Skeletal muscle satellite cell (primary cell): ENCODE measurements around the gene OXCT1.
"Not testable (repeated sequence)": the region's sequence is repeated elsewhere in the genome, so short reads cannot be mapped to it uniquely, and the experiment has no call there.

Experiments
- H3K27me3 ChIP-seq: 2 replicates; pipeline ENCODE4 v1.7.0; 2013; ENCODE audit warnings: low read length; ENCODE audit not compliant: control insufficient read depth, insufficient read depth
- H3K36me3 ChIP-seq: 2 replicates; pipeline ENCODE4 v1.7.0; 2013; ENCODE audit warnings: mild to moderate bottlenecking, control low read depth, low read length; ENCODE audit not compliant: insufficient read depth
- H3K4me1 ChIP-seq: 2 replicates; pipeline ENCODE4 v1.7.0; 2013; ENCODE audit warnings: low read length; ENCODE audit not compliant: control insufficient read depth, insufficient read depth
- H3K4me2 ChIP-seq: 2 replicates; pipeline ENCODE4 v1.7.0; 2013; ENCODE audit warnings: mild to moderate bottlenecking, low read length
- H3K4me3 ChIP-seq: 2 replicates; pipeline ENCODE4 v1.7.0; 2013; ENCODE audit warnings: low read length
- H3K9ac ChIP-seq: 2 replicates; pipeline ENCODE4 v1.7.0; 2013; ENCODE audit warnings: mild to moderate bottlenecking, low read depth, low read length, moderate library complexity
- H3K9me3 ChIP-seq: replicated peaks from 2 replicates; pipeline ENCODE4 v1.7.0; 2013; ENCODE audit warnings: mild to moderate bottlenecking, control low read depth, low read length

The OXCT1 gene

DNA sequence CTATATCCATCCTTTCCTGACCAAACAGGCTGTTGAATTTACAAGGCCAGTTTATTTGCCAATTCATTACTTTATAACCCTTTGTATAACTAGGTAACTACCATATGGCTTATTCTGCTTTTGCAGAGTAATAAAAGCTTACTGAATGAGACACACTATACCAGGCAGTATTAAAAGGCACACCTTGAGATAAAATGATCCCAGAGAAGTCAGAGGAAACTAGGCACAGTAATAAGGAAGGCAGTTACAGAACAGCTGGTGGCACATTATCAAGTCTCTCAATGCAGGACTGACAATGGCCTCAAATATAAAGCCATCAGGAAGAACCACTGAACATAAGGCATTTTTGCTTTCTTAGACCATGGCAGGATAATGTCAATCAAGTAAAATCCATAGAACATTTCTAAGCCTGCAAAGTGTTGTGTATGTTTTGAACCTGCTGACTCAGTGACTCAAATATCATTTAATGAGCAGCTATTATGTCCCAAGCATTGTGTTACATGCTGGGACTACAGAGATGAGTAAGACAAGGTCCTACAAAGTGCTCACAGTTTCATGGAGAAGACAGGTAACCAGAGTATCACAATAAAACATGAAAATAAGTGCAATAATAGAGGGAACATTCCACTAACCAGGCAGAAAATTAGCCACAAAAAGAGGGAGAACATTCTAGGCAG is 52.5 kb downstream of the OXCT1 start:
- Histone ChIP-seq H3K36me3 (no peaks in the 10 kb centered on the region), H3K4me2 (no peak overlapping the region), H3K4me1 (peaks cover 6% of the 10 kb centered on the region), H3K9ac (no peak overlapping the region), H3K9me3 (no peaks in the 10 kb centered on the region), H3K27me3 (no peaks in the 10 kb centered on the region), H3K4me3 (no peak overlapping the region)

DNA sequence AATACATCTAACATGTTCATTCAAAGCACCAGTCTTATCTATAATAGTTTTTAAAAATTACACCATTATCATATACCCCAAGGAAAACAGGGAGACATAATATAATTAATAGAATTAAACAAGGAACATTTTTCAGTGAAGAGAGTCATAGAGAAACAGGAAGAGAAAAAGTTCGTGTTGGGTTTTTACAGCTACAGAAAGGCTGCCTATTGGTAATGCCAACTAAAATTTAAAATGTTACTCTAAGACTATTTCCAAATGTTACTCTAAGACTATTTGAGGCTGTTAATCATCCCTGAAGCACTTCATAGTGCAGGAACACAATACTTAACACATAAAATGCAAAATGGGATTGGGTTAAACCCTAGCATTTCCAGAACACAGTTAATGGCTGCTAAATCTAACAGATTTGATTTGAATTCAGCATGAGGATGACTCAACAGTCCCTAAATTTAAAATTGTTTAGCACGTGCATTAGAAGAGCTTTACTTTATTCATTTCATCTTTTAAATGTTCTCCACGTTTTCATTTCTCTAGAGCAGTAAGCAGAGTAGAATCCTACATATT is 54.5 kb downstream of the OXCT1 start:
- Histone ChIP-seq H3K9me3 (no peaks in the 10 kb centered on the region), H3K9ac (no peak overlapping the region), H3K4me1 (peaks cover 6% of the 10 kb centered on the region), H3K27me3 (no peaks in the 10 kb centered on the region), H3K4me2 (no peak overlapping the region), H3K4me3 (no peak overlapping the region), H3K36me3 (no peaks in the 10 kb centered on the region)

DNA sequence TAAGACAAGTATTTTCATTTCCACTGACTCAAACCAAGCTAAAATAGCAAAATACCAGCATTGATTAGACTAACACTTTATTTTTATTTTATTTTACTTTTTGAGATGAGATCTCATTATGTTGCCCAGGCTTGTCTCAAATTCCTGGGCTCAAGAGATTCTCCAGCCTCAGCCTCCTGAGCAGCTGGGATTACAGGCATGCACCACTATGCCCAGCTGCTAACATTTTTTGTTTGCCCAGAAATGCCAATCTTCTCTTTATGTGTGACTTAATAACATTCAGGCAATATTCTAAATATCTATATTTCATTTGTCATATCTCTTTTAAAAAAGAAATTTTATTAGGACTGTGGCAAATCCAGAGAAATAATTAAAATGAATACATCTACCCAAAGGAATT is 55.0 kb downstream of the OXCT1 start:
- H3K27me3 ChIP-seq: no peaks in the 10 kb centered on the region
- H3K4me1 ChIP-seq: peaks cover 6% of the 10 kb centered on the region
- H3K9me3 ChIP-seq: no peaks in the 10 kb centered on the region
- H3K4me3 ChIP-seq: no peak overlapping the region
- no peak overlapping the region for H3K4me2 ChIP-seq
- H3K36me3 ChIP-seq: no peaks in the 10 kb centered on the region
- H3K9ac ChIP-seq: no peak overlapping the region

DNA sequence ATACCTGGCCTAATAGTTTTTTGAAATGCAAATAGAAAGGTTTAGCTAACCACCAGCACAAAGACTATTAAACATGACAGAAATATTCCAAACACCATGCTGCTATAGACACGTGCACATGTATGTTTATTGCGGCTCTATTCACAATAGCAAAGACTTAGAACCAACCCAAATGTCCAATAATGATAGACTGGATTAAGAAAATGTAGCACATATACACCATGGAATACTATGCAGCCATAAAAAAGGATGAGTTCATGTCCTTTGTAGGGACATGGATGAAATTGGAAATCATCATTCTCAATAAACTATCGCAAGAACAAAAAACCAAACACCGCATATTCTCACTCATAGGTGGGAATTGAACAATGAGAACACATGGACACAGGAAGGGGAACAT is 55.9 kb downstream of the OXCT1 start:
- not testable (repeated sequence) for H3K36me3 ChIP-seq

DNA sequence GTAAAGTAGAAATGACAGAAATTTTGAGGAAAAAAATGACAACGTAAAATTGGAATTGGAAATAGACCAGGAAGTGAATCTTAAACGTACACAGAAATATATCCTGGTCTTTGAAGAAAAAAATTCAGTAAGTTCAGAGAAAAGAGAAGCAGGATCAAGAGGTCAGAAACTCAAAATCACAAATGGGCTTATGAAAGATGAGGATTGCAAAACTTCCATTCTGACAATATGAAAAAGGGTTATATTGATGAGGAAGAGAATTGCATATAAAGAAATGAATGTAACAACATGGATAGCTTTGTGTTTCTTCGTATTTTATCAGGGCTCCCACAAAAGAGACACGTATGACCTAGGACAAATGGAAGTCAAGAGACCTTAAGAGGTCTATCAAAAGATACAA is 58.1 kb downstream of the OXCT1 start:
- Histone ChIP-seq H3K9ac (no peak overlapping the region), H3K36me3 (no peaks in the 10 kb centered on the region), H3K4me1 (peaks cover 6% of the 10 kb centered on the region), H3K9me3 (no peaks in the 10 kb centered on the region), H3K27me3 (no peaks in the 10 kb centered on the region), H3K4me2 (no peak overlapping the region), H3K4me3 (no peak overlapping the region)

More for the DNA sequence above, 55.9 kb downstream of the OXCT1 start:
- H3K27me3 ChIP-seq, H3K9ac ChIP-seq, H3K4me3 ChIP-seq, H3K4me1 ChIP-seq, H3K4me2 ChIP-seq, H3K9me3 ChIP-seq: not testable (repeated sequence)

DNA sequence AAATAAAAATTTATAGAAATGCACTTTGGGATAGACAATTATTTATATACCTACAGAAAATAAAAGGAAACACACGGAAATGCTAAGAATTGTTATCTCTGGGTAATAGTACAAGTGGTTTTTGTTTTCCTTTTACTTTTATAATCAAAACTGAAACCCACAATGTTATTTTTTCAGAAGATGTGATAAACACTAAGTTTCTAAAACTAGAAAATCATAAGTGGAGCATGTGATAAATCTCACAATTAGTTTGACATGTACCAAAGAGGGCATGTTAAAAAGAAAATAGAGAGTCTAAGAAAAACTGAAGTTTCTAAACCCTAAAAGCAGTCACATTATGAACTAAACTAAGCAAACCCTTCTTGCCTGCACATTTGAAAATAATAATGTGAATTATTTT is 61.1 kb downstream of the OXCT1 start:
- Histone ChIP-seq H3K4me2 (no peak overlapping the region), H3K4me1 (no peaks in the 10 kb centered on the region), H3K9ac (no peak overlapping the region), H3K9me3 (no peaks in the 10 kb centered on the region), H3K27me3 (no peaks in the 10 kb centered on the region), H3K4me3 (no peak overlapping the region), H3K36me3 (no peaks in the 10 kb centered on the region)

DNA sequence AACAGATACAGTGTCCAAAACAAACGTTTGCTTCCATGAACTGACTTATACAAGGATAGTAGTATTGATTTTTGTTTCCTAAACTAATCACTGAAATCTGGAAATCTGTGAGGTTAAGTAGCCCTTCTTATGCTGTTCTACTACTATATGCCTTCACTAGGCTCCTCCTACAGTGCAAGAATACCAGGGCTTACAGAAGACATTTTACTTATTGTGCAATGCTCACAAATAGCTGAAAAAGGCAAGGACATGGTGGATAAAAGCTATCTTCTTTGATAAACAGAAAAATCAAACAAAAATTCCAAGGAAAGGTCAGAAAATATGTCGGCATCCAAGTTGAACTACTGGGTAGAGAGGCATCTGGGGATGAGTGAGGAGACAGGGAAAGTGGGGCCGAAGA is 61.9 kb downstream of the OXCT1 start:
- H3K27me3 ChIP-seq: no peaks in the 10 kb centered on the region
- no peak overlapping the region for H3K9ac ChIP-seq
- H3K9me3 ChIP-seq: no peaks in the 10 kb centered on the region
- H3K4me1 ChIP-seq: no peaks in the 10 kb centered on the region
- no peaks in the 10 kb centered on the region for H3K36me3 ChIP-seq
- no peak overlapping the region for H3K4me2 ChIP-seq
- H3K4me3 ChIP-seq: no peak overlapping the region

DNA sequence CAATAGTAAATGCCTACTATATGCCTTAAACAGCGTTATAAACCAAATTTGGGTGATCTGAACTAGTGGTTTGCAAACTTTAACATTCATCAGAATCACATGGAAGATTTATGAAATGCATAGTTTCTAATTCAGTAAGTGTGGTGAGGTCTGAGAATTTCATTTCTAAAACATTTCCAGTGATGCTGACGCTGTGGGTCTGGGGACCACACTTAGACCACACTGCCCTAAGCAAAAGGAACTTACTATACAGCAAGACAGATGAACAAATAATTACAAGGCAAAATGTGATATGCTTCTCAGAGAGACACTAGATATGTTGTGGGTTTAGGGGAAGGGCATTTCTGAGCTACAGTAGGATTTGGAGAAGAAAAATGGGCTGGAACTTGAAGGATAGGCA is 72.6 kb downstream of the OXCT1 start:
- H3K4me1 ChIP-seq: peaks cover 35% of the 10 kb centered on the region
- H3K27me3 ChIP-seq: no peaks in the 10 kb centered on the region
- H3K4me3 ChIP-seq: no peak overlapping the region
- no peaks in the 10 kb centered on the region for H3K9me3 ChIP-seq
- no peak overlapping the region for H3K4me2 ChIP-seq
- peaks cover 7% of the 10 kb centered on the region for H3K36me3 ChIP-seq
- H3K9ac ChIP-seq: no peak overlapping the region

DNA sequence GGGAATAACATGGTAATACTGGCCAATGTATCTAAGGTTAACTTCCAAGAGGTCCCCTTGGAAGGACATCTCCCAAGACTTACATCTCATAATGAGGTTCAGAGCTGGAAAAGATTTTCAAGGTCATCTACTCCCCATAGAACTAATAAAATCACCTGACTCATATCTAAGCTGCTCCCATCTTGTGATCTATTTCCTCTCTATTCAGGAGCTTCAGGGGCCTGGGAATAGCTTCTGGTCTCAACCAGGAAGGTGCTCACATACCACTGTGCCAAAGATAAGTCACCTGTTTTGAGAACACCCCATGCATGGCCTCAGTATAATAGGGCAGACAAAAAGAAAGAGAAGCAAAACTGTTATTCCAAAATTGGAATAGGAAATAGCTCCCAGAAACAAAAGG is 74.2 kb downstream of the OXCT1 start:
- Histone ChIP-seq H3K4me2 (peak overlapping the region; percentile 19), H3K4me1 (peaks cover 40% of the 10 kb centered on the region), H3K36me3 (peaks cover 7% of the 10 kb centered on the region), H3K4me3 (no peak overlapping the region), H3K27me3 (no peaks in the 10 kb centered on the region), H3K9ac (no peak overlapping the region), H3K9me3 (no peaks in the 10 kb centered on the region)

DNA sequence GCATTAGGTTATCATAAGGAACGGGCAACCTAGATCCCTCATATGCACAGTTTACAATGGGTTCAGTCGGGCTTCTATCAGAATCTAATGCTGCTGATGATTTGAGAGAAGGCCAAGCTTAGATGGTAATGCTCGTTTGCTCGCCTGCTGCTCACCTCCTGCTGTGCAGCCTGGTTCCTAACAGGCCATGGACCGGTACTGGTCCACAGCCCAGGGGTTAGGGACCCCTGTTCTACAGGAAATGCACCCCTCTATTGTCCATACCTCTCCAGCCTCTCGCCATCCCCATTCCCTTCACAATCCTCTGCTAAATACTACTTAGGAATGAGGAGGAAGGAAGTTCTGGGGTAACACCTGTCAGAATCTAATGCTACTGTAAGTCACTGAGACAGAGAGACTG is 75.1 kb downstream of the OXCT1 start:
- Histone ChIP-seq H3K27me3 (no peaks in the 10 kb centered on the region), H3K36me3 (peaks cover 7% of the 10 kb centered on the region), H3K9ac (no peak overlapping the region), H3K4me2 (peak overlapping the region; percentile 61), H3K4me3 (peak overlapping the region; percentile 27), H3K9me3 (no peaks in the 10 kb centered on the region), H3K4me1 (peaks cover 50% of the 10 kb centered on the region)

DNA sequence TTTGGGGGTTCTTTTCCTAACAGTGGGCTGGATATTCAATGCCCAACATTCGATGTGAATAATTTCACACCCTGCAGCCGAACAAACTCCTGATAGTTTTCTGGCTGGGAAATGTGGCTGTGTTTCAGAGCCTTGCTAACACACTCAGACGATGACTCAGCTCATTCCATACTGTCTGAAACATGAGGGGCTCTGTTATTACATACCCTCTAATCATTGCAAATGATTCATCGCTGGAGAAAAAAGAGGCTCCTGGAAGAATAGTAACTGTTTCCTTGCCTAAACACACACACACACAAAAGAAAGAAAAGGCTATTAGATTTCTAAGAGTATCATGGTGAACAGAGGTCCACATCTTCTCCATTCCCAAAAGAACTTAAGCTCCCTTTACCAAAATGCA is 75.8 kb downstream of the OXCT1 start:
- H3K4me1 ChIP-seq: peaks cover 56% of the 10 kb centered on the region
- peak overlapping the region; percentile 70 for H3K4me2 ChIP-seq
- no peaks in the 10 kb centered on the region for H3K27me3 ChIP-seq
- no peaks in the 10 kb centered on the region for H3K9me3 ChIP-seq
- H3K4me3 ChIP-seq: peak overlapping the region; percentile 35
- peaks cover 2% of the 10 kb centered on the region for H3K36me3 ChIP-seq
- H3K9ac ChIP-seq: peak overlapping the region; percentile 51

DNA sequence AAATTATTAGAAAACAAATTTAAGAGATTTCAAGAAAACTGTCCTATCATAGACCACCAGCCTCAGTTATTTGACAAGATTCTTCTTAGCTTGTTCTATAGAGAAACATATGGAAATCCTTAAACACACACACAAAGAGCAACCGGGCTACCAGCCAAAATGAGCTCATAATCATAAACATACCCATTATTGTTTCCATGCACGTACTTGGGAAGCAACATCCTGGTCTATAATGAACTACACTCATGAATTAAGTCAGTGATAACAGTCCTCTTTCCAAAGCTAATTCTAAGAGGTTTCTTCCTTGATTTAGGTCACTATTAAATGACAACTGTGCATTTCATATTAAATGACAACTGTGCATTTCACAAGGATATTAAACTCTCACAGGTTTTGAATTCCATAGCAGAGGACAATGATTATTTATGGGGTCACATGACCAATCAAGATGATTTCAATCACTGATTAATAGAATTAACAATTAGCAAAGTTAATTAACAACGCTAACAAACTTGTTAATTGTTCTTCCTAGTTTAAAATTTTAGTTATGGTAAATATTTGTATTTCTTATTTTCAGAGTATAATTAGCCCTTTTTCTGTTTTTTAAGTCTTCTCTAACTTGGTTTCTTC is 77.0 kb downstream of the OXCT1 start:
- Histone ChIP-seq H3K4me3 (no peak overlapping the region), H3K27me3 (no peaks in the 10 kb centered on the region), H3K4me1 (peaks cover 66% of the 10 kb centered on the region), H3K9ac (peak overlapping the region; percentile 51), H3K36me3 (no peaks in the 10 kb centered on the region), H3K9me3 (no peaks in the 10 kb centered on the region), H3K4me2 (peak overlapping the region; percentile 48)
